ENCODE data around the gene PAX5.

Gene PAX5

DNA sequence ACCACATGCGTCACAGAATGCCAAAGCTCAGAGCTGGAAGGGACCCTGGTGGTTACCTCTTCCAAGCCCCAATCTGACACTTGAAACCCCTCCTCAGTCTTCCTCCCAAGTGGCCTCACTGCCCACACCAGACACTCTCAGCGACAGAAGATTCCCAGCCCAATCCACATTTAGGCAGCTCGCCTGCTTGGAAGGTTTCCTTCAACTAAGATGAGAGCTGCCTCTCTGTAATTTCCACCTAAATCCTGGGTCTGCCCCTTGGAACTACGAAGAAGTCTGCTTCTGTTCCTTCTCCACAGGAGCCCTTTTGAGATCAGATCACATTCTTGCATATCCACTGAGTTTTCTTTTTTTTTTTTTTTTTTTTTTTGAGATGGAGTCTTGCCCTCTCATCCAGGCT is 83.7 kb downstream of the PAX5 start:
- DNase-seq = no peak

DNA sequence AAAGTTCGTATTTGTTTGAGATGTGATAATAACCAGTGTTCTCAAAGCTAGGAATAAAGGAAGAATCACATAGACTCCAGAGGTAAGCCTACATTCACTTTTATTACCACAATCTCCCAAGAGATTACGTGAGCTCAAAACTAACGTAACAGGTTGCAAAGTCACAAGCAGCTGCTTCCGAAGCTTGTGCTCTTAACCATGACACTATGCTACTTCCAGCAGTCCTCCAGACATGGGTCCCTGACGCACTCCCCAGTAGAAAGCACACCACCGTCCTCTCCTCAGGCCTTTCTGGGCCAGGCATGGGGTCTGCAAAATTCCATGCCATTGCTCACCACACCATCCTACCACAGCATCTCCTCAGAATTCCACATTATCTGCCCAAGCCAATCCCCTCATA is 84.6 kb downstream of the PAX5 start:
- no peak for DNase-seq

DNA sequence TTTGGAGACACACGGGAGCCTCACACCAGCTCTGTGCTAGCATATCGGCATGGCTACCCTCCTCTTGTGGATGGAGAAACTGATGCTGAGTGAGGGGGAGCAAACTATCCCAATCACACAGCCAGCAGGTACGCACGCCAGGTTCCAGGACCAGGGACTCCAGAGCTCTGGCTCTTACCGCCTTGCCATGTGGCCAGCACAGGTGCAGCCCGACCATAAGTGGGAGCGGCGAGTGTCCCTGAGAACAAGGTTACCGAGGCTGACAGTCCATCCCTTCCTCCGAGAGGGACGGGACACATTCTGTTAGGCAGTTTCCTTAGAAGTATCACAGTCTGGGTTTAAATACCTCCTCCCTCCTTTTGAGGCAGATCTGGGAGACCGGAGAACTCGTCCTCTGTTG is 86.0 kb downstream of the PAX5 start:
- no peak for DNase-seq

DNA sequence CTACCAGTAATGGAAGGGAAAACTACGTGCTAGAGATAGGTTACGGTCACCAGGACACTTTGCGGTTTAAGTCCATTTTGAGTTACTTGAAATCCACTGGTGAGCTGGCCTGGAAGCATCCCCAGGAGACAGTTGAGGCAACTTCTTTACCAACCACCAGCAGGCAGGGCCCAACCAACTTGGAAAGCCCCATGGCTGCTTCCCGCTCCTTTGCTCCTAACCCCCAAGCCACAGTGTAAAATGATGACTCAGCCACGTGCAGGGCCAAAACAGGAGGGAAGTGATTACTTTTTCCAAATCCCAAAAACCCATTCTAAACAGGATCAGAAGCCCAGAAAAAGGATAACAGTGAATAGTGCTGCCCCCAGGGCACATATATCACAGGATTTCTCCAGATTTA is 87.4 kb downstream of the PAX5 start:
- no peak for DNase-seq

DNA sequence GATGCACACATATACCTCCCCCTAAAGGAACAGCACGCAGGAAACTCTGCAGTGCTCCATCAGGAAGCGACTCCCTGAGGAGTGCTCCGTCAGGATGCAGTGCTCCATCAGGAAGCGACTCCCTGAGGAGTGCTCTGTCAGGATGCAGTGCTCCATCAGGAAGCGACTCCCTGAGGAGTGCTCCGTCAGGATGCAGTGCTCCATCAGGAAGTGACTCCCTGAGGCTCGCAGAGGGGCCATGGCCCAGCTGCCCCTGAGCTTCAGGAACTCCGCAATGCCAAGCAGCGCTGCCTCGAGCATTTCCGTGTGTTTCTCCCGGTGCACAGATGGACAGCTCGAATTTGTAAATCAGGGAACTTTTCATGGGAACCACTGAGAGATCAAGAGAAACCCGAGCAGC is 88.1 kb downstream of the PAX5 start:
- no peak for DNase-seq

DNA sequence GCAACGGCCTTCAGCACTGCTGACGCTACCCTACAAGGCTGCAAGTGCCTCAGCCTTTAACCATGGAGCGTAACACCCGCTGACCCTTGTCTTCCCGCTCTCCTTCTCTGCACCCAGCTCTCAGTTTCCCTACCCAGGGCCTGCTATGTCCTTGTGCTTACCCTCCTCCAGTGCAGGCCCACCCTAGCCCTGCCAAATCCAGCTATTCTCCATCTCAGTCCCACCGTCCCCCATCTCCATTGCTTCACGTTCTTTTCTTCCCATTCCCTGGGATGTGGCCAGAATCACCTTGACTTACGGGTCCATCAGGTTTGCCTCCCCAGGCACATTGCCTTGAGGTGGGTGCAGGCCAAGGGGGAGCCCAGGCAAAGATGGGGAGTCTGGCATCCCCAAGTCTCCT is 91.2 kb downstream of the PAX5 start:
- no peak for DNase-seq

DNA sequence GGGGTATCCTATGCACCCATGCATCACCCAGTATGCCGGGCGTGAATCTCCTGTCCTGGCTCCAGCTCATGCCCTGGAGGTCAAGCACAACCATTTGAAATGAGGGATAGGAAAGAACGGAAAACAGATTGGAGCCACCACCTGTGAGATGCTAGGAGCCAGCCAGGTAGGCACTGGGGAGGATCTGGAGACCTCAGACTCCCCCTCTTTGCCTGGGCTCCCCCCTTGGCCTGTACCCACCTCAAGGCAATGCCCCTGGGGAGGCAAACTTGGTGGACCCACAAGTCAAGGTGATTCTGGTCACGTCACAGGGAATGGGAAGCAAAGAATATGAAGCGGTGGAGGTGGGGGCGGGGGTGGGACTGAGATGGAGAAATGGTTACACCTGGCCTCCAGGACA is 92.6 kb downstream of the PAX5 start:
- DNase-seq = no peak

DNA sequence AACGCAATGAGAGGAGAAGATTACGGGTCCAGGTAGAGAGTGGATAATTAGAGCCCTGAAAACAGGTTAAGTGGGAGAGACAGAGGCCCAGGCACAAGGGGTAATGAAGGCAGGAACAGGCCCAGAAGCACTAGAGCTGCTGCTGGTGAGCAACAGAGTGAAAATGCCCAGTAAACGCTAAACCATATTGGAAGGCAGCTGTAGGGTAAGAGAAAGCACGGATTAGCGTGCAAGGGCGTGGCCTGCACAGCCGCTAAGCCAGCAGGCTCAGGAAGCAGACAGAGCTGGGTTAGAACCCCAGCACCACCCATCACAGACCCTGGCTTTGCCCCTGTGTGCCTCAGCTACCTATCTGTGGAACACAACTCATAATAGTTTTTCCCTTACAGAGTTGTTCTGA is 93.2 kb downstream of the PAX5 start:
- DNase-seq = no peak

DNA sequence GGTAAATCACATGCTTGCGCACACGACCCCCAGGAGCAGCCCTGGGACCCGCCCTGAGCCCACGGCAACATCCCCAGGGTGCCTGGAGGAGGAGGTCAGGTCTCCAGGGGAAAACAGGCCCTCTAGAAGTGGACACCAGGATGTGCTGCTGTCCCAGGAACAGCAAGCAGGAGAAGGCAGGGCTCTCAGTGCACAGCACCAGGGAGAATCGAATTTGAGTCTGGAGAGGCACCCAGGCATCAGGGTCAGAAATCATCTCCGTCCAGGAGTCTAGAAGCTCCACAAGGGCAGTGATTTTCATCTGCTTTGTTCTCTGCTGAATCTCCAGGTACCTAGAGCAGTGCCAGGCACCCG is 93.6 kb downstream of the PAX5 start:
- DNase-seq = no peak

DNA sequence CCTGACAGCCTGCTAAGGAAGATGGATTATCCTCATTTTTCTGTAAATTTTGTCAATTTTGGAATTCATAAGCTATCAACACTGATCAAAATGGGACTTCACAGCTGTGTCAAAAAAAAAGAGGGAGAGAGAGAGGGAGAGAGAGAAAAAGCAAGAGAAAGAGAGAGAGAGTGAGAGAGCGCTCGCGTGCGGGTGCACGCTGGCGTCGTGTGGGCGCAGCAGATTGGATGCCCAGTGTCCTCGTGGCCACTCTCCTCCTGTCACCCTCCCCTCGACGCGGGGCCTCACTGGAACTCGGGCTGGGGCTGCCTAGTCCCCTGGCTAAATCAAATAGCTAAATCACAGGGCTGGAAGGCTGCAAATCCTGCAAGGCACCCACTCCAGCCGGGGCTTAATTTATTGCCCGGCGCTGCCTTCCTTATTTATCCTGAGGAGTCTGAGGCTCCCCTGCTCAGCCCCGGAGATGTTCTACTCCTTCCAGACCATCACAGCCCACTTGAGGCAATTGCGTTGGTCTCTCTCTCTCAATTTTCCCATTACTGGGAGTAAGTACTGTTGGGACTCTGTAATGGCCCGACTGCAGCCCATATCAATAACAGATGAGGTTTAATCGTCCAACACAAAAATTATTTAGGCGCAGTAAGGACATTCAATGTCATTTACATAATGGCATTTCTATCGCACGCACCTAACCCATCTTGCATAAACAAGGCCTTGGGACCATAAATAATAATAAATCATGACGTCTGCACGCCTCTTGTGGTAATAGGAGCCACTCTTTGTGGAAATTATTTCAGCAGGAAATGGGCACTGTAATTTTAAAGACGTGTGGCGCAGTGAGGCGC is 94.2 kb downstream of the PAX5 start:
- DNase-seq = no peak

DNA sequence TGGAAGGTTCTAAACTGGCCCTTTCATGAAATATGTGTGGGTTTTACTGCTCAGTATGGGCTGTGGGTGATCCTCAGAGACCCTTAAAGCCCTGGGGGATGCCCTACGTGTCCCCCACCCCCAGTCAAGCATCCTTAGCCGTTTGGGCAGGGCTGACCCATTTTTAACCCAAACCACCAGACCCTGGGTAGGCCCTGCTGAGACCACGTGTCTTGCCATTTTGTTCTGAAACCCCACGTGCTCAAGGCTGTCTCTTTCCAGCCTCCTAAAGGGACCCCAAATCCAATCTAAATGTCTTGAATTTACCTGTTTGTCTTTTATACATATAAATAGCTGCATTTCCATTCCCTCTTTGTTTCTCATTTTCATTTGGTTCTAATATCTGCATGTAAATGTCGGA is 94.9 kb downstream of the PAX5 start:
- DNase-seq = no peak

DNA sequence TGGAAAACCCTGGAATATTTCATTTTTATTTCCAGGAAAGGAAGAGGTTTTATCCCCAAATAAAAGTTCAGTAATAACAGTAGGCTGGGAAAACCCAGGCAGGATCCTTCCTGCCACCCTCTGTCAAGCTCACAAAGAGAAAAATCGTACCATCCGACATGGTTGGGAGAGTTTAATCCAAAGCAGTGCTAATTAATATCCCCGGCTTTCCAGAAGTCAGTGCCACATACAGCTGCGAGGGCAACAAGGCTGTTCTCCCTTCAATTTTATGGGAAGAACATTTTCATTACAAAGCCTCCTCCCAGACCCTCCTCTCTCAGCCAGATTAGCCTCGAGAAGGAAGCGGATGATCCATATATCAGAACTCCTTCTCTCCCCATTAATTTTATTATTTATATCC is 95.5 kb downstream of the PAX5 start:
- DNase-seq = no peak

DNA sequence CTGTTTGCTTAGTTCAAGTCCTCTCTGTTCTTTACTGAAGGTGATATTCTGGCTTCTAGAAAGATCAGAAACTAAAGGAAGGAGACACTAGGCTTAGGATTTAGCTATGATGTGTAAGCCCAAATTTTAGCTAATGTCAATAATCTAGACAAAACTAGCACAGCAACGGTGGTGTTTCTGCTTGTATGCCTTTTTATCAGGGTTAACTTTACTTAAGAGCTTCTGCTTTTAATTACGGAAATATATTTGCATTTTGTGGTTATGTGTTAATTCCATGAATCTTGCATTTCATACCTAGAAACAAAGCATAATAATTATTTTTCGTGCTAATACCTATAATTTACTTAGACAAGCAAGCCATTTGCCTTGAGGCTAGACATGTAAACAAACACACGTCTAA is 96.1 kb downstream of the PAX5 start:
- DNase-seq = no peak

DNA sequence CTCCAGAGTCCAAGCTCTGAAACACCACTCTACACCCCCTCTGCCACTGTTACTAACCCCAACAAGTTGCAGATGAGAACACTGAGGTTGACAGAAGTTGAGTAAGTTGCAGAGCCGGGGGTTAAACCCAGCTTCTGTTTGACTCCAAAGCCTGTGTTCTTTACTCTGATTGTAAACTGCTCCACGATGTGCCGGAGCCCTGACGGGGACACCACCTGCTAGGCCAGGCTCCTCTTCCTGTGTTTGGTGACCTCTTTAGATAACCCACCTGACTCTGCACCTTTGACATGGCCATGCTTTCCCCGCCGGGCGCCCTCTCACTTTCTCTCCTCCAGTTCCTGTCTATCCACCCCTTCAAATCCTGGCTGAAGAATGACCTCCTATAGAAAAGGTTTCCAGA is 96.7 kb downstream of the PAX5 start:
- DNase-seq = no peak

DNA sequence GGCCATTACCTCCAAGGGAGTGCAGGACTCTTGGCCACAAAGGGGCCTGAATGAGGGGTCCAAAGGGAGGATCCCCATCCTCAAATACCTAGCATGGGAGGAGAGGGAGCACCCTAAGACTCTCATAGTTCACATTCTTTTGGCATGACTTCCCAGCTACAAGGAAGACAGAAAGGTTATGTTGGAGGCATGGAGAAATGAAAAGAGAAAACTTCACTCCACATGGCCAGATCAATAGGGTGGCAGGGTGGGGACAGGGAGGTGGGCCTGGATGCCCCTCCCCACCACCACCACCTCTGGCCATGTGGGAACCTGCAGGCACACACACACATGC is 97.6 kb downstream of the PAX5 start:
- no peak for DNase-seq

DNA sequence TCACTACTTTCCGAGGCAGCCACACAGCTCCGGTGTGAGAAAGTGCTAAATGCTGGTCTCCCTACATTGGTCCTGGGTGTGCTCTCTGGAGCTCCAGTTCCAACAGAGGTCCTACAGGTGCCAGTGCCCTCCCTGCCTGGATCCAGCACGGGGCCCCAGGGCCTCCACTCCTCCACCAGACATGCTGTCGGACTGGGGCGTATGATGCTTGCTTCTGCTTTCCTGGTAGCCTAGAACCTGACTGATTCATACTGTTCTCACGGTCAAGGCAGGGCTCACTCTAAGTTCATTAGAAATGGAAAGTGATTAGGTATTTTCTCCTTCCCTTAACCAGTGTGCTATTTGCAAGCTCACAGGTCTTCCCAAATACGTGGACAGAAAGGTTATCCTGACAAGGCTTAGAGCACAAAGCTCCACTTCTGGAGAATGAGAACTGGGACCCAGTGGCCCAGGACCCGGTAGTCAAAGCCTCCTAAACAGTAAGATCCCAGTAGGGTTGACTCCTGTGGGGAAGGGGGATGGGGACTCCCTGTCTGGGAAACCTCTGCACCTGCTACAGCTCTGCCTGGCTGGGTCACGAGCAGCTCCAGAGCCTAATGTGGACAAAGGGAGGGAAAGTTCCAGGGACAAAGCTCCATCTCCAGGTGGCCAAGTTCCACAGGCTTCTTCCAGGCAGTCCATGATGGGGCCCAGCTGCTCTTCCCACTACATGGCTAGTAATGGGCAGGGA is 98.1 kb downstream of the PAX5 start:
- no peak for DNase-seq

DNA sequence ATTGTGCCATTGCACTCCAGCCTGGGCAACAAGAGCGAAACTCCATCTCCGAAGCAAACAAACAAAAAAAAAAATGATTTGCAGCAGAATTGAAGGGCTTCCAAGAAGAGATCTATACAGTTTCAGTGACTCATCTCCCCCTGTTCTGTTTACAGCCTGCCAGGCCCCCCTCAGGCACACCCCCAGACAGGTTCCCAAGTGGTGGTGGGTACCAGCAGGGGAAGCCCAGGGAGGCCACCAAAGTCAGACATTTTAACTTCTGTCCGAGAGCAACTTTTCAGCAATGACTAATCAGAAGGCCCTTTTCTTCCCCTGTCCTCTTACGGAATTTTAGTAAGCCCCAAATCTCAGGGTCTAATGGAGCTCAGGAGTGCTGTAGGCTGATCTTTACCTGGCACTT is 98.7 kb downstream of the PAX5 start:
- DNase-seq = no peak

DNA sequence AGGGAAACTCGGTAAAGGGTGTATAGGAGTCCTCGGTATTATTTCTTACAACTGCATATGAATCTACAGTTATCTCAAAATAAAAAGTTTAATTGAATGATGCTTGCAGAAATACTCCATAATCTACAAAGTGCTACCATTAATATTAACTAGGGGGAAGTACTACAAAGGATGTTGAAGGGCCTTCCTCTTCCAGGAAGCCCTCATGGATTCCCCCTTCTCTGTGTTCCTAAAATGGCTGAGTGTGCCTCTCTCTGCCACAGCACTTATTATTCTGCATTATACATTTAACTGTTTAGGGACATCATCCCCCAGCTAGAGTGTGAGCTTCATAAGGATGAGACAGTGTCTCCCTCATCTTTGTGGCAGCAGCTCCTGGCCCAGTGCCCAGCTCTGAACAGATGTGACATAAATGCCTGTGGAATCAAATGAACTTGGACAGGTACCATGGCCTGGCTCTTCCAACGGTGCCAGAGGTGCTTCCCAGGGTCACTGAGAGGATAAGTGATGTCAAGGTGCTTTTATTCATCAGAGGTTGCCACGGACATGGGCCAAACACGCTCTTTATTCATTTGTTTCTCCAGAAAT is 99.5 kb downstream of the PAX5 start:
- DNase-seq = no peak

DNA sequence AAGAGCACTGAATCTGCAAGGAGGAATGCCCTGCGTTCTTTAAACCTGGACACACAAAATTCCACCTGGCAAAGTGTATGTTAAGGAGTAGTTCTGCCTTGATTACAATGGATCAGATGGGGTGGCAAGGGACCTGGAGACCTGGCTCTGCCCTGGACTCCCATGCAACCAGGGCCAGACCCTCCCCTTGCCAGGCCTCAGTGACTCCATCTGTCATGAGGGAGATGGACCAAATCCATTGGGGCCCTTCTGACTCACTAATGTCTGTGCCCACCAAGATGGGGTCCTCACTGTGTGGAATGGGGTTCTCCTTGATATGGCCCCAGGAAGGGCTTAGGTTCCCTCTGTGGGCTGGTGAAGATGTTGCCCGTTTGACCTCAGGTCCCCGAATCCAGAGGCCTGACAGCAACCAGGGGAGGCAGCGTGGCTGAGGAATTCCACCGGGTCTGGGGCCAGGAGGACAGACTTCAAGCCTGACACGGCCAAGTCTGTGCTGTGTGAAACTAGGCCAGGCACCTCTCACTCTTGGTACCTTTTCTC is 100.3 kb downstream of the PAX5 start:
- no peak for DNase-seq

DNA sequence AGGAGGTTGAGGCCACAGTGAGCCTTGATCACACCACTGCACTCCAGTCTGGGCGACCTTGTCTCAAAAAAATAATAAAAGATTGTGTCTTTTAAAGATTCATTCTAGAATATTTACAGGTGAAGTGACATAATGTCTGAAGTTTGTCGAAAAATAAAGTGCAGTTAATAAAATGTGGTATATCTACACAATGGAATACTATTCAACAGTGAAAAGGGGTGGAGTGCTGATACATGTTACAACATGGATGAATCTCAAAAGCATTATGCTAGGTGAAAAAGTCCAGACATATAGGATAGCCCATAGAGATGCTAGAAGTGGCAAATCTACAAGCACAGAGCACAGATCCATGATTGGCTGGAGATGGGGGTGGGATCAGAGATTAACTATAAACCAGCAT is 101.9 kb downstream of the PAX5 start:
- DNase-seq = no peak

DNA sequence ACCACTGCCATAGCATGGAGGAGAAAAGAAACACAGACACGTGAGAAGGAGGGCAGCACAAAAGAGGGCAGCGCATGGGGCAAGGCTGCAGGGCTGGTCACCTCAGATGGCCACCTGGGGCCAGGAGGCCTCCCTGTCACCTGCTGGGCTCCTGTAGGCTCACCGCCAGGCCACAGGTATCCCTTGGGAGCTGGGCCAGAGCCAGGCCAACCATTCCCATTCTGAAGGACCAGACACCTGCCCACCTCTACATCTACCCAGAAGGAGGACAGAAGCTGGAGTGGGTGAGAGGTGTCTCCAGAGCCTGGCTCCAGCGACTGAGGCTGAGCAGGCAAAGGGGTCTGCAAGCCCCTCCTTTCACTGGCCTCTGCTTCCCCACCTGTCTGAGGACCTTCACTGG is 103.1 kb downstream of the PAX5 start:
- DNase-seq = no peak

DNA sequence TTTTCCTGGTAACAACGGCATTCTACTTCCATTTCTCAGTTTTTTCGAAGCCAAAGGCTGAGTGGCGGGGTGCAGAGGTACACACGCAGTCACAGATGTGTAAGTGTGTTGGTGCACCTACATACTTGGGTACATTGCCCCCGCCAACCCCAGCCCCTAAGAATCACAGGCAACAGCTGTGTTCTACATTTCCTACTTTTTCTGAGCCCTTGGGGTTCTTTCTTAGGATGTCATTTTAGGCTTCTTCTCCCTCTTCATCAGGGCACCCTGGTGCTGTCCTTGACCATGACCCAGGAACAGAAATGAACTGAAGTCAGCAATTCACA is 104.8 kb downstream of the PAX5 start:
- no peak for DNase-seq

DNA sequence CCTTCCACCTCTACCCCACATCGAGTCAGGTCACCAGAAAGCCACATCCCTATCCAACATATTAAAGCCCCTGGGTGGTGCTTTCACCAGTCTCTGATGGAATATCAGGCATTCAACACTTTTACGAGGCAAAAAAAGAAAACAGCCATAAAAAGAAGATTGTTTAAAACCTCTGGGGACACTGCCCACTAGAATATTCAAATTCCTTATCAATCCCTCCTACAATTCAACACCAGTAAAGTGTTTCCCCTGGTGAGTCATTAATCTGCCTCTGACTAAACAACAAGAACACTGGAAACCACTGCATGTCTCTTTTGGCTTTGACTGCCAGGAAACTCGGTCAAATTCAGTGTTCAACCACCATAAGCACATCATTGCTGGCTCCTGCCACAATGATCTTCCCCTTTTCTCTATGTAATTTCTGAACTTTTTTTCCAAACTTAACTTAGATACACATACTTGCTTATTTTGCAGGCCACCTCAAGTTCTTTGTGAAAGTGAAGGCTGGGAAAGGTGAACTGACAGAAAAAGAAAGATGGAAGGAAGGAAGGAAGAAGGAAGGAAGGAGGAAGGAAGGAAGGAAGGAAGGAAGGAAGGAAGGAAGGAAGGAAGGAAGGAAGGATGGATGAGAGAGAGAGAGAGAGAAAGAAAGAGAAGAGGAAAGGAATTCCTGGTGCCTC is 105.3 kb downstream of the PAX5 start:
- DNase-seq = no peak

DNA sequence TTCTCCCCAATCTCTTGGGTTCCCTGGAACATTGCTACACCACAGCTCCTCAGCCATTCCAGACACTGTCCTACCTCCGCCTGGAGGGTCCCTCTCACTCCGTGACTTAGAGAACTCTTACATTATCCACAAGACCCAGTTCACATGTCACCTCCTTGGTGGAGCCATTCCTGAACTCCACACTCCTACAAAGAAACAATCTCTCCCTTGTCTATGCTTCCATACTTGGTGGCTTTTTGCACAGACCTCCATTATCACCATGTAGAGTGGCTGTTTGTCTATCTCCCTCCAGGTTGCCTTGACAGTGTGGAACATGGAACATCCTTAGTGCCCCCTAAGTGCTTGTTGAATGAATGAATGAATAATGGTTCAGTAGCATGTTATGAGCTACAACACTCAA is 105.9 kb downstream of the PAX5 start:
- no peak for DNase-seq
